HepG2 (cell line): ENCODE results near the gene KCNK15. TPM values are rescaled to one million over a fixed set of nuclear protein-coding genes. Genes with fewer than 3 reads are reported as not detected.

Source experiments
- ATAC-seq: fragments of 200-7000 bp; cut with Tn5 transposase; 3 replicates; pipeline ENCODE4 v1.9.1; 2020; ENCODE audit warnings: mild to moderate bottlenecking, moderate library complexity
- BruUV-seq: library from RNA; stranded (reverse); fragments of 400-500 nt; replicated peaks from 2 replicates; lab custom pipeline; 2021; lab: Mats Ljungman, UMichigan
- CTCF ChIA-PET: fragments of 300-600 bp; formaldehyde crosslinking; extraction: SDS; loops from one replicate; lab custom pipeline; 2021; ENCODE audit warnings: low total read pairs, inconsistent platforms, low intra/inter-chr PET ratio; lab: Yijun Ruan, JAX
- POLR2A ChIA-PET: fragments of 350-600 bp; sonication (Branson Sonifier 250); formaldehyde crosslinking; loops from one replicate; lab custom pipeline; 2020; ENCODE audit warnings: antibody characterized with exemption, inconsistent platforms; lab: Yijun Ruan, JAX
- DNase-seq: peaks from one replicate; pipeline ENCODE4 v3.0.0-alpha.2; 2015; ENCODE audit warnings: low spot score
- FAIRE-seq: peaks from 3 replicates; lab custom pipeline; 2011; peaks lifted over from hg19 to GRCh38; lab: Jason Lieb, UNC
- H2AFZ ChIP-seq: one replicate; pipeline ENCODE4 v1.6.1; 2011; ENCODE audit warnings: low read length, inconsistent platforms
- H3K27ac ChIP-seq: fragments of 300-600 bp; 3 replicates; pipeline ENCODE4 v1.8.0; 2011; ENCODE audit warnings: mixed run types, mild to moderate bottlenecking, mixed read lengths, low read length, inconsistent platforms; ENCODE audit not compliant: insufficient read depth; ENCODE audit errors: extremely low read length
- H3K27me3 ChIP-seq, 2 experiments: fragments of 200-600 bp in 1 of 2; 2 replicates in 1 of 2; 3 replicates in 1 of 2; pipeline versions ENCODE4 v1.6.0 to v1.8.0; 2011; ENCODE audit warnings: low read length in 2 of 2, mild to moderate bottlenecking in 2 of 2, moderate library complexity in 2 of 2, inconsistent platforms in 1 of 2; ENCODE audit not compliant: insufficient read depth in 2 of 2, control insufficient read depth in 1 of 2
- H3K36me3 ChIP-seq, 2 experiments: fragments of 200-600 bp in 1 of 2; replicated peaks in 1 of 2; 2 replicates in 1 of 2; 3 replicates in 1 of 2; pipeline versions ENCODE4 v1.5.1 to v1.8.0; 2011; ENCODE audit warnings: low read length in 2 of 2, inconsistent platforms in 1 of 2; ENCODE audit not compliant: insufficient read depth in 2 of 2, control insufficient read depth in 1 of 2
- H3K4me1 ChIP-seq: 2 replicates; pipeline ENCODE4 v1.5.1; 2012; ENCODE audit warnings: low read length, inconsistent platforms; ENCODE audit not compliant: insufficient read depth
- H3K4me2 ChIP-seq: 2 replicates; pipeline ENCODE4 v1.6.0; 2011; ENCODE audit warnings: low read depth, low read length, inconsistent platforms
- H3K4me3 ChIP-seq, 3 experiments: fragments of 200-600 bp in 1 of 3; sonication (generic), shearing (Covaris generic) in 1 of 3; replicated peaks in 1 of 3; 2 replicates each; pipeline ENCODE4 v1.5.1; 2011 to 2016; ENCODE audit warnings: low read length in 3 of 3, inconsistent platforms in 2 of 3, low read depth in 2 of 3, mild to moderate bottlenecking in 2 of 3, control low read depth in 1 of 3, mixed read lengths in 1 of 3; ENCODE audit not compliant: insufficient read depth in 1 of 3
- H3K79me2 ChIP-seq: one replicate; pipeline ENCODE4 v1.6.1; 2011; ENCODE audit warnings: low read length, inconsistent platforms; ENCODE audit not compliant: insufficient read depth
- H3K9ac ChIP-seq: 2 replicates; pipeline ENCODE4 v1.6.0; 2011; ENCODE audit warnings: mild to moderate bottlenecking, low read depth, low read length, inconsistent platforms; ENCODE audit not compliant: insufficient read depth
- H3K9me3 ChIP-seq: 2 replicates; pipeline ENCODE4 v1.5.1; 2012; ENCODE audit warnings: mild to moderate bottlenecking, low read length
- H4K20me1 ChIP-seq: 2 replicates; pipeline ENCODE4 v1.6.0; 2011; ENCODE audit warnings: inconsistent platforms, mild to moderate bottlenecking, low read length, moderate library complexity; ENCODE audit not compliant: insufficient read depth
- AFF4 ChIP-seq: sonication (generic); formaldehyde crosslinking; IDR thresholded peaks from 2 replicates; pipeline ENCODE4 v1.4.0; 2020; ENCODE audit warnings: missing genetic modification reagents
- ATF2 ChIP-seq: sonication (generic); formaldehyde crosslinking; IDR thresholded peaks from 2 replicates; pipeline ENCODE4 v1.4.0; 2020; ENCODE audit warnings: missing genetic modification reagents
- HDAC2 ChIP-seq: sonication (generic); formaldehyde crosslinking; IDR thresholded peaks from 2 replicates; pipeline ENCODE4 v1.4.0; 2020; ENCODE audit warnings: missing genetic modification reagents
- NFRKB ChIP-seq: fragments of 450-650 bp; IDR thresholded peaks from 2 replicates; pipeline ENCODE4 v1.6.1; 2017
- REL ChIP-seq: sonication (generic); formaldehyde crosslinking; conservative IDR thresholded peaks from 2 replicates; pipeline ENCODE4 v1.8.0; 2022; ENCODE audit warnings: mild to moderate bottlenecking, missing genetic modification reagents, moderate library complexity
- RFX3 ChIP-seq: IDR thresholded peaks from 2 replicates; pipeline ENCODE4 v1.6.1; 2016; ENCODE audit warnings: missing biosample characterization, missing genetic modification reagents
- ZMAT5 ChIP-seq: sonication (generic); formaldehyde crosslinking; IDR thresholded peaks from 2 replicates; pipeline ENCODE4 v1.5.0; 2020; ENCODE audit warnings: mild to moderate bottlenecking, low read depth, missing genetic modification reagents, borderline replicate concordance
- ZNF383 ChIP-seq: sonication (generic); formaldehyde crosslinking; IDR thresholded peaks from 2 replicates; pipeline ENCODE4 v1.4.0; 2020; ENCODE audit warnings: missing genetic modification reagents, mild to moderate bottlenecking, borderline replicate concordance
- ZNF782 ChIP-seq: sonication (generic); formaldehyde crosslinking; IDR thresholded peaks from 2 replicates; pipeline ENCODE4 v1.4.0; 2020; ENCODE audit warnings: missing genetic modification reagents, mild to moderate bottlenecking, borderline replicate concordance
- WGBS: methylation state at CpG from one replicate; pipeline ENCODE4 v1.1.6; 2017; ENCODE audit warnings: low lambda C conversion rate; 5-methylcytosine and 5-hydroxymethylcytosine counted together
- in situ Hi-C: cut with HindIII; loops from 2 replicates; pipeline ENCODE4 v1.10.0; 2017; ENCODE audit warnings: low pct_unique_long_range_greater_than_20kb; ENCODE audit not compliant: extremely low pct_ligation_motif_present
- intact Hi-C: fragments of 100-400 bp; cut with micrococcal nuclease; formaldehyde crosslinking; loops from one replicate; pipeline ENCODE4 v1.10.0; 2022; ENCODE audit not compliant: unreplicated experiment
- polyA plus RNA-seq, 8 experiments: library from polyadenylated mRNA; depleted of rRNA in 3 of 8; stranded (reverse) in 7 of 8; unstranded in 1 of 8; fragments of >200 nt; fragmentation: Illumina TruSeq in 4 of 8; extraction: Trizol in 4 of 8; gene quantifications; 2 replicates each; pipeline versions ENCODE4 v1.2.1 to v1.2.3, GENCODE V29; 2011 to 2016; ENCODE audit warnings: low read depth in 4 of 8, missing spikeins in 1 of 8, mixed read lengths in 1 of 8; ENCODE audit not compliant: insufficient read depth in 1 of 8
- total RNA-seq, 5 experiments: library from RNA; depleted of rRNA; stranded (reverse); fragments of >200 nt; fragmentation: Illumina TruSeq; extraction: Trizol; gene quantifications; 2 replicates each; pipeline ENCODE4 v1.2.3, GENCODE V29; 2016; ENCODE audit warnings: low read depth in 1 of 5
- TF ChIP-seq, protein P1 (sequence below): sonication (generic); formaldehyde crosslinking; IDR thresholded peaks from 2 replicates; pipeline ENCODE4 v1.4.0; 2020; ENCODE audit warnings: missing genetic modification reagents

KCNK15 gene
- total and polyA plus RNA-seq, 2 of the 13 experiments (the other 11 are each of a cell fraction or from before 2014, with no cell fraction given): 0.03 TPM; not detected in 1

DNA sequence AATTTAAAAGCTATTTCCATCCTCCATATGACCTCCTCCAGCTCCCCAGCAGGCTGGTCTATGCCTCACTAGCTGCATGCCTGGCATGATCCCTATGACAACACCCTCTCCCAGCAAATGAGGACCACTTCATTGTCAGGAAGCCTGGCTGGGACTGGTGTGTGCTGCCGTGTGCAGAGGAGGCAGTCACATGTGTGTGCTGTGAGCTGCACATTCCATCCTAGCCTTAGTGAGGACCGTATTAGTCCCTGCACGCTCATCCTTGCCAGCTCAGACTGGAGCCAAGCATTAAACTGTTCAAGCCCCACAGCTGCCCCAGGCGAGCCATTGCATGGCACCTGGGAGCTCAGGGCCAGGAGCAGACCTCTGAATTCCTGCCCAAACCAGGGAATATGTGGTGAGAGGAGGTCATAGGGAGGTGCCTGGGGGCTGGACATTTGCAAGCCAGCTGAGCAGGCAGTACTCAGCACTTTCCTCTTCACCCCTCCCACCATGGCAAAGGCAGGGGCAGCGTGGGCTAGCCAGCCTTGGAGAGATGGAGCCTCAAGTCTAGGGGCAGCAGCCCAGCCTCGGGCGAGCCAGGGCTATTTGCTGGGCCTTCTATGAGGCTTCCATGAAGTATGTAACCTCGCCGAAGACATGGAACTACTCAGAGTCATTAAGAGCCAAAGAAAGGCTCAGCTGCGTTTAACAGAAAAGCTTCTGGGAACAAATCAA, 39.2 kb upstream of the KCNK15 start:
- BruUV-seq: no TSS peak
- peaks cover 8% of the 10 kb centered on the region; the same call in 1 of the 2 replicates for H3K4me1 ChIP-seq
- intact Hi-C loops: no loop called here
- POLR2A ChIA-PET: no interaction called here
- H3K36me3 ChIP-seq: no peaks in the 10 kb centered on the region
- DNase-seq (no peak), ATAC-seq (no peak; the same call in 2 of the 3 replicates)
- WGBS: 10% methylated on average over 9 of the region's 10 CpGs
- H3K27ac ChIP-seq: no peak overlapping the region
- H4K20me1 ChIP-seq: no peaks in the 10 kb centered on the region
- H2AFZ ChIP-seq: no peak overlapping the region
- H3K4me2 ChIP-seq: no peak overlapping the region
- H3K9ac ChIP-seq: no peak overlapping the region
- H3K9me3 ChIP-seq: no peaks in the 10 kb centered on the region
- no peak overlapping the region for H3K4me3 ChIP-seq
- TF ChIP-seq ZNF782 (CRISPR knock-in tag): no peak
- no peak for TF ChIP-seq HDAC2 (CRISPR knock-in tag)
- TF ChIP-seq, protein P1, sequence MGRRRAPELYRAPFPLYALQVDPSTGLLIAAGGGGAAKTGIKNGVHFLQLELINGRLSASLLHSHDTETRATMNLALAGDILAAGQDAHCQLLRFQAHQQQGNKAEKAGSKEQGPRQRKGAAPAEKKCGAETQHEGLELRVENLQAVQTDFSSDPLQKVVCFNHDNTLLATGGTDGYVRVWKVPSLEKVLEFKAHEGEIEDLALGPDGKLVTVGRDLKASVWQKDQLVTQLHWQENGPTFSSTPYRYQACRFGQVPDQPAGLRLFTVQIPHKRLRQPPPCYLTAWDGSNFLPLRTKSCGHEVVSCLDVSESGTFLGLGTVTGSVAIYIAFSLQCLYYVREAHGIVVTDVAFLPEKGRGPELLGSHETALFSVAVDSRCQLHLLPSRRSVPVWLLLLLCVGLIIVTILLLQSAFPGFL (CRISPR knock-in tag): no peak
- TF ChIP-seq, all 625 proteins: peak for 0
- CTCF ChIA-PET: no interaction called here
- in situ Hi-C loops: no loop called here
- Histone ChIP-seq H3K79me2 (no peaks in the 10 kb centered on the region), H3K27me3 (peaks cover 3 to 34% of the 10 kb centered on the region in 2 experiments; a peak in 3 of 5 replicates)
- no peak for FAIRE-seq

DNA sequence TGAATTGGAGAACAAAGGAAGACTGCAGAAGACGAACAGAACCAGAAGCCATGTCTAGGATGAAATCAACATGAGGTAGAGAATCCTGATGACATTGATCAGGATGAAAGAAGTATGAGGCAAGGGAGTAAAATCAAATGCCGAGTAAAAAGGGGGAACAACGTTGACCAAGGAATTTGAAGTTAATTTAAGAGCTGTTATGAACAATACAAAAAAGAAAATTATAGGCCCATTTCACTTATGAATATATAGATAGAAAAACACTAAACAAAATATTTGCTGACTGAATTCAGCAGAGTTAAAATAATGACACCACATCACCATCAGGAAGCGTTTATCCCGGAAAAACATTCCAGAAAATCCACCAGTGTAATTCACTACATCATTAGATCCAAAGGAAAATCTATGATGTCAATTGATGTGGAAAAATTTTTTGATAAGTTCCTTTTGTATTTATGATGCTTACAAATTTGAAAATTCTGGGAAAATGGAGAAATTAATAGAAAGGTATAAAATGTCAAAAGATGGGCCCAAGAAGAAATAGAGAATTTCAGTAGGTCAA, 38.6 kb upstream of the KCNK15 start:
- in situ Hi-C loops (no loop called here), intact Hi-C loops (no loop called here)
- no peaks in the 10 kb centered on the region for H3K9me3 ChIP-seq
- no TSS peak for BruUV-seq
- H3K79me2 ChIP-seq: no peaks in the 10 kb centered on the region
- DNase-seq (no peak), ATAC-seq (no peak), FAIRE-seq (no peak)
- ChIA-PET CTCF (no interaction called here), POLR2A (no interaction called here)
- no peaks in the 10 kb centered on the region for H4K20me1 ChIP-seq
- peaks cover 8% of the 10 kb centered on the region; the same call in 1 of the 2 replicates for H3K4me1 ChIP-seq
- H3K27ac ChIP-seq: no peak overlapping the region
- WGBS: 34% methylated on average over 5 of the region's 5 CpGs
- H3K4me2 ChIP-seq: no peak overlapping the region
- H2AFZ ChIP-seq: no peak overlapping the region
- no peaks in the 10 kb centered on the region for H3K36me3 ChIP-seq
- H3K4me3 ChIP-seq: no peak overlapping the region
- H3K9ac ChIP-seq: no peak overlapping the region
- peaks cover 3 to 35% of the 10 kb centered on the region in 2 experiments; a peak in 3 of 5 replicates for H3K27me3 ChIP-seq
- TF ChIP-seq ATF2: no peak
- TF ChIP-seq NFRKB: no peak
- TF ChIP-seq ZMAT5 (CRISPR knock-in tag): no peak
- TF ChIP-seq AFF4 (CRISPR knock-in tag): no peak
- no peak for TF ChIP-seq ZNF383 (CRISPR knock-in tag)
- no peak for TF ChIP-seq REL (CRISPR knock-in tag)
- no peak for TF ChIP-seq RFX3
